AG04450 (cell line): ENCODE results near the gene ALG8. TPM values are rescaled to one million over a fixed set of nuclear protein-coding genes. Genes with fewer than 3 reads are reported as not detected.

Source experiments
- CTCF ChIA-PET: fragments of 300-600, 350-600 bp; formaldehyde crosslinking; extraction: SDS; loops from one replicate; lab custom pipeline; 2022; ENCODE audit warnings: antibody characterized with exemption, inconsistent platforms; lab: Charles Lee
- POLR2A ChIA-PET: fragments of 350-600 bp; formaldehyde crosslinking; extraction: SDS; loops from one replicate; lab custom pipeline; 2021; ENCODE audit warnings: antibody characterized with exemption, inconsistent platforms; lab: Yijun Ruan, JAX
- DNase-seq: peaks from one replicate; pipeline ENCODE4 v3.0.0-alpha.2; 2011; ENCODE audit warnings: low read depth, low spot score
- H3K27ac ChIP-seq: one replicate; pipeline ENCODE4 v1.5.1; 2012; ENCODE audit warnings: low read depth, low read length, control low read depth
- H3K27me3 ChIP-seq: one replicate; pipeline ENCODE4 v1.6.0; 2012; ENCODE audit warnings: low read length; ENCODE audit not compliant: control insufficient read depth, insufficient read depth
- H3K4me3 ChIP-seq: 2 replicates; pipeline ENCODE4 v1.5.1; 2011; ENCODE audit warnings: mild to moderate bottlenecking, low read depth, low read length, control low read depth
- H3K9me3 ChIP-seq: 2 replicates; pipeline ENCODE4 v1.5.1; 2012; ENCODE audit warnings: low read length; ENCODE audit not compliant: control insufficient read depth, insufficient read depth
- CTCF ChIP-seq: IDR thresholded peaks from 2 replicates; pipeline ENCODE4 v1.5.1; 2011; ENCODE audit warnings: low read depth, low read length, control low read depth, inconsistent platforms
- polyA plus RNA-seq: library from polyadenylated mRNA; depleted of rRNA; stranded (reverse); fragments of >200 nt; gene quantifications from 2 replicates; pipeline ENCODE4 v1.2.3, GENCODE V29; 2011

Gene ALG8
- polyA plus RNA-seq, 1 experiment: 80.0 TPM

GRCh38 chr11:78110351-78110750, 29.1 kb downstream of the ALG8 start:
- no peak for TF ChIP-seq CTCF
- DNase-seq: no peak
- Histone ChIP-seq H3K4me3 (no peak overlapping the region), H3K27me3 (no peaks in the 10 kb centered on the region), H3K9me3 (no peaks in the 10 kb centered on the region), H3K27ac (peak overlapping the region; percentile 39)
- ChIA-PET POLR2A (no interaction called here), CTCF (interaction anchor here (1.9 kb wide), 2 partner anchors 9 to 454 kb away, joined by 5 to 6 read pairs; no protein-coding TSS in a partner anchor)

GRCh38 chr11:78109081-78110015, 30.1 kb downstream of the ALG8 start:
- no peak overlapping the region for H3K4me3 ChIP-seq
- no peaks in the 10 kb centered on the region for H3K27me3 ChIP-seq
- CTCF ChIA-PET: interaction anchor here (1.9 kb wide), 2 partner anchors 10 to 455 kb away, joined by 5 to 6 read pairs; no protein-coding TSS in a partner anchor
- no peaks in the 10 kb centered on the region for H3K9me3 ChIP-seq
- no peak for DNase-seq
- TF ChIP-seq CTCF: no peak
- peak overlapping the region; percentile 39 for H3K27ac ChIP-seq
- POLR2A ChIA-PET: interaction anchor here (0.6 kb wide), 1 partner anchor 27 kb away, joined by 3 read pairs; no protein-coding TSS in a partner anchor

GRCh38 chr11:78100676-78101472, 38.6 kb downstream of the ALG8 start:
- DNase-seq: no peak
- ChIA-PET CTCF (no interaction called here), POLR2A (interaction anchor here (1.2 kb wide), 1 partner anchor 21 kb away, joined by 5 read pairs; the partner anchor contains the start of gene NDUFC2)
- H3K9me3 ChIP-seq: no peaks in the 10 kb centered on the region
- no peak for TF ChIP-seq CTCF
- no peak overlapping the region for H3K4me3 ChIP-seq
- H3K27ac ChIP-seq: peak overlapping the region; percentile 49
- H3K27me3 ChIP-seq: no peaks in the 10 kb centered on the region

DNA sequence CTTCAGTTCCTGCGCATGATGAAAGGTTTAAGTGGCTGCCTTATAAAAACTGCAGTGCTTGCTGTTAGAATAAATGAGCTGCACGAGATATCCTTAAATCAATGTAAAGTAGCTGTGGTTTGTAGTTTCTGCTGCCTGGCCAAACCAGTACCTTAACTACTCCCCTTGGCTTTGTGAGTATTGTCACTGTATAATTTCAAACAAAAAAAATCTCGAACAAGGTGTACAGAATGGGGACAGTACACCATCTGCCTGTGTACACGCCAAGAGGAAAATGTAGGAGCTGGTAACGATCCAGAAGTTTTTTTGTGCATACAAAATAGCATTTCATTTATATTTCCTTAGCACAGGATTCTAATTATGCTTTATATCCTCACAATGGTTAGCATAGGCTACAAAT, 39.2 kb downstream of the ALG8 start:
- Histone ChIP-seq H3K27me3 (no peaks in the 10 kb centered on the region), H3K4me3 (no peak overlapping the region), H3K27ac (no peak overlapping the region), H3K9me3 (no peaks in the 10 kb centered on the region)
- no peak for DNase-seq
- POLR2A ChIA-PET: no interaction called here
- CTCF ChIA-PET: no interaction called here
- no peak for TF ChIP-seq CTCF
